WERI-Rb-1 (cell line): ENCODE results near the gene ALOX5AP.

Source experiments
- DNase-seq: peaks from one replicate; pipeline ENCODE4 v3.0.0-alpha.2; 2020
- H3K27ac ChIP-seq: fragments of 250-450 bp; sonication (Bioruptor Pico); 2 replicates; pipeline ENCODE4 v1.5.1; 2020; ENCODE audit warnings: mild to moderate bottlenecking, moderate library complexity
- H3K27me3 ChIP-seq: fragments of 250-450 bp; sonication (Bioruptor Pico); 2 replicates; pipeline ENCODE4 v1.5.1; 2021; ENCODE audit warnings: mild to moderate bottlenecking, low read depth, moderate library complexity; ENCODE audit not compliant: insufficient read depth, severe bottlenecking
- H3K36me3 ChIP-seq: fragments of 250-450 bp; sonication (Bioruptor Pico); 2 replicates; pipeline ENCODE4 v1.5.1; 2020; ENCODE audit warnings: mild to moderate bottlenecking, moderate library complexity
- H3K4me3 ChIP-seq: 2 replicates; pipeline ENCODE4 v1.5.1; 2011; ENCODE audit warnings: low read depth, mild to moderate bottlenecking, control low read depth, low read length
- H3K9me3 ChIP-seq: fragments of 250-450 bp; sonication (Bioruptor Pico); 2 replicates; pipeline ENCODE4 v1.5.1; 2021; ENCODE audit warnings: mild to moderate bottlenecking, moderate library complexity; ENCODE audit not compliant: severe bottlenecking
- CTCF ChIP-seq: IDR thresholded peaks from 2 replicates; pipeline ENCODE4 v1.5.1; 2011; ENCODE audit warnings: low read depth, mild to moderate bottlenecking, control low read depth, inconsistent platforms, low read length

ALOX5AP gene

DNA sequence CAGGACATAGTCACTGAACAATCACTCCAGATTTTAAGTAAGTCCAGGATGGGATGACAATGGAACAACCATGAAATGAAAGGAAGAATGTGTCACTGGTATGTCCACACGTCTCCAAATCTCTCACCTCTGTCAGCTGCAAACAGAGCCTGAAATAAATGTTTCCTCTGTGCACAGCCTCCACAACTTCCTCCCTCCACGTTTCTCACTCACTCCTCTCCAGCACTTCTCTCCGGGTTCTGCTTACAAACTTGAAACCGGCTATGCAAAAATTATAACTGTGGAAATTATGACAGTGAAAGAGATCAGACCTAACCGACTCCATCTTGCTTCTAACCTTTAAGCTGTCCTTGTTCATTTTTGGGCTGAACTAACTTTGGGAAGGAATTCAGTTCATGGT is 35.0 kb upstream of the ALOX5AP start:
- no peaks in the 10 kb centered on the region for H3K36me3 ChIP-seq
- DNase-seq: no peak

GRCh38 chr13:30702006-30702405 is 33.3 kb upstream of the ALOX5AP start:
- DNase-seq: no peak

More for the DNA sequence above, 35.0 kb upstream of the ALOX5AP start:
- no peaks in the 10 kb centered on the region for H3K9me3 ChIP-seq
- no peaks in the 10 kb centered on the region for H3K27me3 ChIP-seq
- no peak for TF ChIP-seq CTCF
- H3K27ac ChIP-seq: no peak overlapping the region
- H3K4me3 ChIP-seq: no peak overlapping the region

GRCh38 chr13:30704596-30704995 is 30.7 kb upstream of the ALOX5AP start:
- DNase-seq: no peak
- no peaks in the 10 kb centered on the region for H3K9me3 ChIP-seq
- H3K4me3 ChIP-seq: no peak overlapping the region
- no peak overlapping the region for H3K27ac ChIP-seq
- H3K36me3 ChIP-seq: no peaks in the 10 kb centered on the region
- no peaks in the 10 kb centered on the region for H3K27me3 ChIP-seq
- TF ChIP-seq CTCF: no peak

More at GRCh38 chr13:30702006-30702405, 33.3 kb upstream of the ALOX5AP start:
- H3K4me3 ChIP-seq: no peak overlapping the region
- no peak overlapping the region for H3K27ac ChIP-seq
- no peak for TF ChIP-seq CTCF
- H3K9me3 ChIP-seq: no peaks in the 10 kb centered on the region
- H3K27me3 ChIP-seq: no peaks in the 10 kb centered on the region
- no peaks in the 10 kb centered on the region for H3K36me3 ChIP-seq

DNA sequence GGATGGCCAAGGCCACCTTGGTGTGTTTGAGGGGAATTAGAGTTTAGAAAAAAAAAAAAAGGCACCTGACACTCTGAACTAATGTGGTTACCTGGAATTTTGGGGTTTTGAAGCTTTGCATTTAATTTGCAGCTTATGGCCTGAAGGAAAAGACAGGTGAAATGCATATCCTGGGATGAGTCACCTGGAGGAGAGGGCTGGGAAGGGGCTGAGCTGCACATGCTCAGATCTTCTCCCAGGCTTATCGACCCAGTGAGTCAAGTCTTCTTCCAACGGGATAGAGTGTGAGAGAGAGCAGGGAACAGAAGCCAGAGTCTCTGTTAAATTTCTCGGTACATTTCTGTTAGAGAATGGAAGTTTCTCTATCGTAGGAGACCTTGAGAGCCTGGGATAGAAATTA is 29.7 kb upstream of the ALOX5AP start:
- Histone ChIP-seq H3K27me3 (no peaks in the 10 kb centered on the region), H3K9me3 (no peaks in the 10 kb centered on the region), H3K36me3 (no peaks in the 10 kb centered on the region), H3K4me3 (no peak overlapping the region), H3K27ac (no peak overlapping the region)
- TF ChIP-seq CTCF: no peak
- DNase-seq: no peak

- TF ChIP-seq CTCF: no peak
- Histone ChIP-seq H3K4me3 (no peak overlapping the region), H3K36me3 (no peaks in the 10 kb centered on the region), H3K9me3 (no peaks in the 10 kb centered on the region), H3K27ac (no peak overlapping the region), H3K27me3 (no peaks in the 10 kb centered on the region)
- no peak for DNase-seq
Measured at GRCh38 chr13:30708541-30708940, 26.8 kb upstream of the ALOX5AP start.

DNA sequence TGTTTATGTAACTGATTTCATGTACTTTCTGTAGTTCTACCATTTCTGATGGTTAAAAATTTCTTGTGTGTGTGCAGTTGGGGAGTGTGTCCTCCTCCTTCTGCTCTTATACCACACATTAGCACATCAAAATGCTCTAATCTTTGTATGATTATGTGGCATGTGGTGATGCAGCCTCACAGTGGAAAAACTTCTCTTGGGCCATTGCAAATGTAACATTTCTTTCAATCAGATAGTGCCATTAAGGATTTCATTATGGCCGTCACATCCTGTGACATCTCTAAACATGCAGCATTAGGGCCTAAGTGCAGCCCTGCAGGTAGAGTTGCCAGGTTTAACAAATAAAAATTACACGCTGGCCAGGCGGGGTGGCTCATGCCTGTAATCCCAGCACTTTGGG is 24.9 kb upstream of the ALOX5AP start:
- TF ChIP-seq CTCF: no peak
- no peak for DNase-seq

More for the DNA sequence above, 24.9 kb upstream of the ALOX5AP start:
- Histone ChIP-seq H3K27ac (no peak overlapping the region), H3K9me3 (no peaks in the 10 kb centered on the region), H3K4me3 (no peak overlapping the region), H3K36me3 (no peaks in the 10 kb centered on the region), H3K27me3 (no peaks in the 10 kb centered on the region)
